Neural progenitor cell (in vitro differentiated cells): ENCODE results near the gene AUTS2. TPM values are rescaled to one million over a fixed set of nuclear protein-coding genes. Genes with fewer than 3 reads are reported as not detected.

Experiments
- DNase-seq: peaks from one replicate; pipeline ENCODE4 v3.0.0-alpha.2; 2016; ENCODE audit warnings: low spot score
- H2AFZ ChIP-seq: fragments of 200-600 bp; sonication (generic); replicated peaks from 2 replicates; pipeline ENCODE4 v1.6.1; 2016; ENCODE audit warnings: antibody characterized with exemption
- H3F3A ChIP-seq: fragments of 200-600 bp; sonication (generic); 2 replicates; pipeline ENCODE4 v1.6.1; 2016; ENCODE audit warnings: antibody characterized with exemption, low read depth
- H3K27ac ChIP-seq: fragments of 200-600 bp; sonication (generic); 2 replicates; pipeline ENCODE4 v1.5.1; 2016; ENCODE audit warnings: mild to moderate bottlenecking
- H3K27me3 ChIP-seq: fragments of 200-600 bp; sonication (generic); 2 replicates; pipeline ENCODE4 v1.6.1; 2016; ENCODE audit warnings: mild to moderate bottlenecking, moderate library complexity
- H3K36me3 ChIP-seq: fragments of 200-600 bp; sonication (generic); 2 replicates; pipeline ENCODE4 v1.5.1; 2016
- H3K4me1 ChIP-seq: fragments of 200-600 bp; sonication (generic); 2 replicates; pipeline ENCODE4 v1.6.1; 2016; ENCODE audit warnings: mixed run types
- H3K4me2 ChIP-seq: fragments of 200-600 bp; sonication (generic); 2 replicates; pipeline ENCODE4 v1.6.1; 2016
- H3K4me3 ChIP-seq: fragments of 200-600 bp; sonication (generic); 2 replicates; pipeline ENCODE4 v1.5.1; 2016
- H3K79me2 ChIP-seq: fragments of 200-600 bp; sonication (generic); 2 replicates; pipeline ENCODE4 v1.6.1; 2016; ENCODE audit warnings: low read depth
- H3K9ac ChIP-seq: fragments of 200-600 bp; sonication (generic); 2 replicates; pipeline ENCODE4 v1.6.1; 2016
- H3K9me3 ChIP-seq: fragments of 200-600 bp; sonication (generic); 2 replicates; pipeline ENCODE4 v1.5.1; 2016; ENCODE audit warnings: low read depth
- H4K20me1 ChIP-seq: fragments of 200-600 bp; sonication (generic); 2 replicates; pipeline ENCODE4 v1.6.1; 2016; ENCODE audit warnings: low read depth
- H3K27ac Mint-ChIP-seq: 3 replicates; pipeline ENCODE4 v1.8.0; 2021; ENCODE audit warnings: mixed read lengths
- H3K27me3 Mint-ChIP-seq: 2 replicates; pipeline ENCODE4 v1.8.0; 2022; ENCODE audit warnings: low read depth, mild to moderate bottlenecking, inconsistent platforms, moderate library complexity, mixed read lengths; ENCODE audit not compliant: insufficient read depth
- H3K36me3 Mint-ChIP-seq: 3 replicates; pipeline ENCODE4 v1.8.0; 2021; ENCODE audit warnings: mixed read lengths
- H3K4me1 Mint-ChIP-seq: 3 replicates; pipeline ENCODE4 v1.8.0; 2021; ENCODE audit warnings: mixed read lengths
- H3K4me3 Mint-ChIP-seq: 3 replicates; pipeline ENCODE4 v1.8.0; 2021; ENCODE audit warnings: mild to moderate bottlenecking, moderate library complexity, mixed read lengths
- H3K9me3 Mint-ChIP-seq: 3 replicates; pipeline ENCODE4 v1.8.0; 2020; ENCODE audit warnings: mixed read lengths
- CTCF ChIP-seq: fragments of 200-600 bp; sonication (generic); IDR thresholded peaks from 2 replicates; pipeline ENCODE4 v1.5.1; 2017; ENCODE audit warnings: antibody characterized with exemption, mild to moderate bottlenecking
- EZH2 ChIP-seq: fragments of 200-600 bp; sonication (generic); IDR thresholded peaks from 2 replicates; pipeline ENCODE4 v1.6.1; 2017; ENCODE audit warnings: antibody characterized with exemption, mild to moderate bottlenecking, moderate library complexity
- EZH2phosphoT487 ChIP-seq: fragments of 200-600 bp; sonication (generic); IDR thresholded peaks from 2 replicates; pipeline ENCODE4 v1.6.1; 2017; ENCODE audit warnings: antibody characterized with exemption
- total RNA-seq: library from RNA; depleted of rRNA; stranded (reverse); fragments of >200 nt; gene quantifications from 2 replicates; pipeline ENCODE4 v1.2.3, GENCODE V29; 2015; ENCODE audit warnings: low replicate concordance

The AUTS2 gene
- total RNA-seq, 1 donor from 2014 or later, result 50.0 TPM

GRCh38 chr7:70582927-70583895, 984.9 kb downstream of the AUTS2 start:
- Histone ChIP-seq H4K20me1 (peaks cover 33% of the 10 kb centered on the region), H3K4me3 (no peak overlapping the region), H3K36me3 (no peaks in the 10 kb centered on the region), H3K27ac (no peak overlapping the region), H3K4me2 (peak overlapping the region; percentile 61), H3K4me1 (peaks cover 60% of the 10 kb centered on the region), H2AFZ (no peak overlapping the region), H3K27me3 (peaks cover 23% of the 10 kb centered on the region), H3K9ac (no peak overlapping the region), H3F3A (peaks cover 33% of the 10 kb centered on the region), H3K79me2 (no peaks in the 10 kb centered on the region), H3K9me3 (no peaks in the 10 kb centered on the region)
- Mint-ChIP-seq H3K36me3 (peaks cover 4% of the 10 kb centered on the region), H3K27me3 (peaks cover 36% of the 10 kb centered on the region), H3K4me1 (peaks cover 73% of the 10 kb centered on the region), H3K27ac (peak overlapping the region; percentile 53), H3K9me3 (peaks cover 3% of the 10 kb centered on the region), H3K4me3 (peak overlapping the region; percentile 50)
- DNase-seq, result peak; percentile 45
- TF ChIP-seq EZH2, result no peak

DNA sequence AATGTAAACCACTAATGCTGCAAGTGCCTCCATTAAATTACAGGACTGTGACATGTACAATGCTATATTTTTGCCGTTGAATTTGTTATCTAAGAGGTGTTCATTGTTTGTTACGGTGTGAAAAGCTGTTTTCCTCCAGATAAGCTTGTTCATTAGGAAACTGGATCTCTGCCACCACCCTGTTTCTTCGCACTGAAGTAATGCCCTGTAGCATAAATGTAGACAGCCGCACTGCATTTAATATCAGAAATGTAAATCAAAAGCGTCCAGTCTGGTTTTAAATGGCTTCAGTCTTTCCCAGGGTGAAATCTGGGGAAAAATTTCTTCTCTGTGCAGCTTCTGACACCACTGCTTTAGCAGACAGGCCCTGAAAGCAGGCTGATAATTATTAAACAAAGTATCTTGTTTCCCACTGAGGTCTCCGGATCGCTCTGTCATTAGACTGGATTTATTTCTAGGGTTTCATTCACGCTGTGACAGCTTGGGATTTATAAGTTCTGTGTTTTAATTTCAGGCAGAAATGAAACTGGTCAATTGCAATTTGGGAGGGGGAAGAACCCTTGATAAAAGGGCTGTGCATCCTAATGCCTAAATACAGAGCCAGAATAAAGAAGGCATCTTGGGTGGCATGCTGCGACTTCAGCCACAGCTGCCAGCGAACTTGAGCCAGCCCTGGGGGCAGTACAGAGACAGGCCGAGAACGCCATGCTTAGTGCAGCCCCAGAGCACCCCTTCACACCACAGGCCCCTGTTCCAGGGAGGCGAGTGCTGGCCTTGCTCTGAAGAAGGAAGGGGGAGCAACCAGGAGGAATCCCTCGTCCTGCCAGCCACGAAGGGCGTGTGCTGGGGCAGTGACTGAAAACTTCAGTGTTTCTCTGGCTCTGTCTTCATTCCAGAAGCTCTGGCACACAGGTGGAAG, 985.9 kb downstream of the AUTS2 start:
- Mint-ChIP-seq H3K4me3 (peak overlapping the region; percentile 16), H3K4me1 (peaks cover 84% of the 10 kb centered on the region), H3K9me3 (no peaks in the 10 kb centered on the region), H3K36me3 (peaks cover 4% of the 10 kb centered on the region), H3K27me3 (peaks cover 32% of the 10 kb centered on the region), H3K27ac (no peak overlapping the region)
- H3K4me2 ChIP-seq, result peak overlapping the region; percentile 61
- H3K36me3 ChIP-seq, result no peaks in the 10 kb centered on the region
- H3K4me3 ChIP-seq, result no peak overlapping the region
- H3K27ac ChIP-seq, result no peak overlapping the region
- no peak overlapping the region for H2AFZ ChIP-seq
- H3F3A ChIP-seq, result peaks cover 43% of the 10 kb centered on the region
- no peak for DNase-seq
- peaks cover 42% of the 10 kb centered on the region for H4K20me1 ChIP-seq
- H3K79me2 ChIP-seq, result no peaks in the 10 kb centered on the region
- H3K4me1 ChIP-seq, result peaks cover 70% of the 10 kb centered on the region
- TF ChIP-seq EZH2, result no peak
- TF ChIP-seq EZH2phosphoT487, result no peak
- TF ChIP-seq CTCF, result no peak
- H3K27me3 ChIP-seq, result peaks cover 19% of the 10 kb centered on the region
- no peak overlapping the region for H3K9ac ChIP-seq
- no peaks in the 10 kb centered on the region for H3K9me3 ChIP-seq

DNA sequence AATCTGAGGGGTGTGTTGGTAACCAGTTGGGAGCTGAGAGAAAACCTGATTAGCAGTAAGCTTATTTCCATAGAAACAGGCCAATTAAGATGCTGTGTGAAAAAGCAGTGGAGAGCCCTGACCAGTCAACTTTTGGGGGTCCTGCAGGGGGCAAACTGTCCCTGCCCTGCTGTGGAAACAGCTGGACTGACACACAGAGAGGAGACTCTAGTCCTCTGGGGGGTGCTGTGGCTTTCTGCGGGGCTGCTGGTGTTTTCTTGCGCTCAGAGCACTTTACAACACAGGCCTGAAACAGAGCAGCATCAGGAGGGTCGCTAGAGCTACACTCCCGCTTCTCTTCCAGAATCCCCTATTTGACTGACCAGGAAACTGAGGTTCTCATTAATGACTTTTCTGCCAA, 986.8 kb downstream of the AUTS2 start:
- Histone ChIP-seq H3F3A (peaks cover 45% of the 10 kb centered on the region), H2AFZ (no peak overlapping the region), H4K20me1 (peaks cover 44% of the 10 kb centered on the region), H3K27me3 (peaks cover 10% of the 10 kb centered on the region), H3K4me1 (peaks cover 73% of the 10 kb centered on the region), H3K9ac (no peak overlapping the region), H3K36me3 (no peaks in the 10 kb centered on the region), H3K27ac (no peak overlapping the region), H3K4me3 (no peak overlapping the region), H3K4me2 (peak overlapping the region; percentile 61), H3K9me3 (no peaks in the 10 kb centered on the region), H3K79me2 (no peaks in the 10 kb centered on the region)
- Mint-ChIP-seq H3K4me1 (peaks cover 88% of the 10 kb centered on the region), H3K27me3 (peaks cover 29% of the 10 kb centered on the region), H3K36me3 (no peaks in the 10 kb centered on the region), H3K27ac (no peak overlapping the region), H3K9me3 (no peaks in the 10 kb centered on the region), H3K4me3 (peak overlapping the region; percentile 19)
- peak; percentile 74 for DNase-seq
- TF ChIP-seq CTCF, result peak; percentile 63
- TF ChIP-seq EZH2, result no peak
- TF ChIP-seq EZH2phosphoT487, result no peak
